Measurements from ENCODE around the gene DLGAP1. TPM values are rescaled to one million over a fixed set of nuclear protein-coding genes. Genes with fewer than 3 reads are reported as not detected.

DLGAP1 gene
- total and polyA plus RNA-seq, 2 of the 4 experiments (the other 2 are of a cell fraction) = under 0.01 to 0.09 TPM

DNA sequence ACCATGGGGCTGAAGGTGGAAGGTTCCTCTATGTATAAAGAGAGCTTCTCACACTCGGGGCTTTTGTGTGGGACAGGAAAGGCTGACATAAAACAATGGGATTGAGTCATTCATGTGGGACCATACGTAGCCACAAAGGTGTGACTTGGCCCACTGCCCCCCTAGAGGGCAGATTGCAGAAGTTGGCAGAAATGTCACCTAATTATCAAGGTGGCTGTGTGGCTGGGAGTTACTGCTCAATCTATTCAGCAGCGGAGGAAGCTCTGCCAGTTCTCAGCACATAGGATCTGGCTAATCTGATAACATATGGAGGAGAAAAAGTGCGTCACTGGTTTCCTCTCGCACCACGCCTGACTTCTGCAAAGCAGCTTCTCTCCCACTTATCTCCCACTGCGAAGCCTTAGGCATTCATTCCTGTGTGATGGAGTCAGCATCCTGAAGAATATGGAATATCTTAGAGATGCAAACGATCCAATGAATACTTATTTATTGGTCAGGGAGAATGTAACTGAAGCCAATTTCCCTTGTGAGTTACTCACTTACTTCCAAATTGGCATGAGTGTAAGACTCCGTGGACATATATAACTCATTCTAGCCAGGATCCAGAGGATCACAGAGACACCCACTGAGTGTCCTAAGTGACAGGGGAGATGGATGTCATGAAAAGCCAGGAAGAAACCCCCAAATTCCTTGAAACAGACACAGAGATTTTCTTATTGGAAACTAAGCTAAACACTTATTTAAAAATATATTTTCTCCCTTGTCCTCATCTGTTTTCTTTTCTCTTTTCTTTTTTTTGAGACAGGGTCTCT, 660.4 kb downstream of the DLGAP1 start:
- POLR2A ChIA-PET (ENCODE audit: unreplicated experiment) = interaction anchor here (0.5 kb wide), 1 partner anchor 107 kb away, joined by 3 read pairs; no protein-coding TSS in a partner anchor
- whole genome bisulfite sequencing, 2 experiments (ENCODE audit: extremely low coverage in 2 of 2, insufficient read length in 1 of 2) = 0% methylated on average over 2 of the region's 9 CpGs; no CpG with 5 or more reads in 1 of the 2 experiments
- Histone ChIP-seq H3K79me1 (ENCODE audit: low read depth in 1 of 2, low read length in 2 of 2) (no peaks in the 10 kb centered on the region), H4K8ac (ENCODE audit: low read depth in 2 of 2, low read length in 2 of 2) (peak overlapping the region; percentile 68 to 71; a peak in 3 of 4 replicates), H3K4me3 (ENCODE audit: insufficient read depth, low read depth, low read length) (no peak overlapping the region), H2BK15ac (ENCODE audit: low read depth, low read length) (peak overlapping the region; percentile 94; the same call in 2 of the 3 replicates), H4K91ac (ENCODE audit: insufficient read depth, low read depth, low read length) (peak overlapping the region; percentile 92), H2AK5ac (ENCODE audit: low read depth, low read length) (peak overlapping the region; percentile 96), H3K27ac (ENCODE audit: insufficient read depth, low read length) (peak overlapping the region; percentile 84), H2AFZ (replicated peaks; ENCODE audit: low read length, poor library complexity) (peak overlapping the region; percentile 70), H2BK120ac (ENCODE audit: low read depth, low read length) (peak overlapping the region; percentile 95), H3K27me3 (ENCODE audit: control insufficient read depth, insufficient read depth, low read length) (no peaks in the 10 kb centered on the region), H3K4me2 (ENCODE audit: low read depth, low read length) (peak overlapping the region; percentile 53; the same call in 1 of the 2 replicates), H2BK5ac (ENCODE audit: low read depth, low read length, poor library complexity, severe bottlenecking) (peak overlapping the region; percentile 76), H3K23ac (ENCODE audit: low read depth, low read length) (peak overlapping the region; percentile 10; the same call in 1 of the 2 replicates), H3K9me3 (ENCODE audit: control insufficient read depth, insufficient read depth, low read length) (no peaks in the 10 kb centered on the region), H3K14ac (replicated peaks; ENCODE audit: low read depth, low read length) (peak overlapping the region; percentile 88), H3K36me3 (ENCODE audit: control insufficient read depth, insufficient read depth, low read length) (no peaks in the 10 kb centered on the region), H4K20me1 (ENCODE audit: insufficient read depth, low read length) (no peaks in the 10 kb centered on the region), H3K56ac (ENCODE audit: extremely low read depth, insufficient read depth, low read length) (no peak overlapping the region), H3K18ac (ENCODE audit: low read depth, low read length) (peak overlapping the region; percentile 80), H3K4ac (ENCODE audit: low read depth, low read length) (peak overlapping the region; percentile 91), H2AK9ac (replicated peaks; ENCODE audit: low read depth, low read length, poor library complexity) (peak overlapping the region; percentile 18), H3K4me1 (ENCODE audit: control insufficient read depth, insufficient read depth, low read length) (peaks cover 10% of the 10 kb centered on the region), H4K5ac (ENCODE audit: low read depth, low read length) (peak overlapping the region; percentile 75), H3K9me1 (ENCODE audit: insufficient read depth, low read length) (peaks cover 13% of the 10 kb centered on the region), H3K9ac (ENCODE audit: low read depth, low read length) (no peak overlapping the region), H2BK20ac (ENCODE audit: low read depth, low read length) (peak overlapping the region; percentile 84)
- ATAC-seq (ENCODE audit: low read depth) (peak; percentile 92), DNase-seq (peak; percentile 99)
- CTCF ChIA-PET = interaction anchor here (0.8 to 1.6 kb wide), 5 partner anchors 13 to 201 kb away, joined by 3 to 4 read pairs (median 4); no protein-coding TSS in a partner anchor
- dilution Hi-C loops (cut with HindIII; ENCODE audit: low sequenced_read_pairs, unreplicated experiment) = no loop called here
- in situ Hi-C loops (cut with MboI; ENCODE audit: low sequenced_read_pairs) = no loop called here
- intact Hi-C loops (cut with micrococcal nuclease) = no loop called here
- no TSS peak for BruUV-seq (replicated peaks)
- TF ChIP-seq CEBPB (IDR thresholded peaks at IDR 0.05; ENCODE audit: low read depth, low read length) (0 out of 2 replicates have a peak, but pooled peaks have one; percentile 0), POLR2A (IDR thresholded peaks at IDR 0.05; ENCODE audit: low read depth, low read length) (peak; percentile 60; the same call in 1 of the 2 replicates), RCOR1 (IDR thresholded peaks at IDR 0.05; ENCODE audit: insufficient replicate concordance, low read length) (no peak), BHLHE40 (IDR thresholded peaks at IDR 0.05; ENCODE audit: low read depth, low read length) (peak; percentile 26; the same call in 1 of the 2 replicates), FOS (IDR thresholded peaks at IDR 0.05; ENCODE audit: low read depth, low read length) (peak; percentile 51)
